ENCODE results near the gene KLHL25.

The KLHL25 gene

DNA sequence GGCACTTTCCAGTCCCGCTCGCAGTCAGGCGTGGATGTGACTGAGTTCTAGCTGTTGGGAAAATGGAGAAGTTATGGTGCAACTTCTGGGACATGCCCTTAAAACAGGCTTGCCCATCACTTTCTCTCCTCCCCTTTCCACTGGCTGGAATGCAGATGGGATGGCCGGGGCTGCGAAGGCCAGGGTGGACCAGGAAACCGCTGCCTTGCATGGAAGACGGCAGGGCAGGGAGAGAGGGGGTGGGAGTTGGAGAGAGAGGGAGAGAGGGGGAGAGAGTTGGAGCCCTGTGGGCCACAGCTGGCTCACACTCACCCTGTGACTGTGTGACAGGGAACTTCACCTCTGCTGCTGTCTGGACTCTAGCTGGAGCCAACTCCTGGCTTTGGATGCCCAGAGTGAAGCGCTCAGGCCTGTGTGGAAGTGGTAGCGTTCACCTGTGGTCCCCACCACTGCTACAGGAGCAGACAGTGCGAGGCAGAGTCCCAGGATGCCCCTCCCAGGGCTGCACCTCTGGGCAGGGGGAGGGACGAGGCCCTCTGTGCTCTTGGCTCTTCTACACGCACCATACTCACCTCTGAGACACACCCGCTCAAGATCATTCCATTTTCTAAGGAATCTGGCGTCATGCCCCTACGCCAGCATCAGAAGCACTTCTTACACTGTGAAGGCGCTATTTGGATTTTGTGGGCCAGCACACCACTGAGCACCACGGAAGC, 36.6 kb downstream of the KLHL25 start:
- no peak for DNase-seq

DNA sequence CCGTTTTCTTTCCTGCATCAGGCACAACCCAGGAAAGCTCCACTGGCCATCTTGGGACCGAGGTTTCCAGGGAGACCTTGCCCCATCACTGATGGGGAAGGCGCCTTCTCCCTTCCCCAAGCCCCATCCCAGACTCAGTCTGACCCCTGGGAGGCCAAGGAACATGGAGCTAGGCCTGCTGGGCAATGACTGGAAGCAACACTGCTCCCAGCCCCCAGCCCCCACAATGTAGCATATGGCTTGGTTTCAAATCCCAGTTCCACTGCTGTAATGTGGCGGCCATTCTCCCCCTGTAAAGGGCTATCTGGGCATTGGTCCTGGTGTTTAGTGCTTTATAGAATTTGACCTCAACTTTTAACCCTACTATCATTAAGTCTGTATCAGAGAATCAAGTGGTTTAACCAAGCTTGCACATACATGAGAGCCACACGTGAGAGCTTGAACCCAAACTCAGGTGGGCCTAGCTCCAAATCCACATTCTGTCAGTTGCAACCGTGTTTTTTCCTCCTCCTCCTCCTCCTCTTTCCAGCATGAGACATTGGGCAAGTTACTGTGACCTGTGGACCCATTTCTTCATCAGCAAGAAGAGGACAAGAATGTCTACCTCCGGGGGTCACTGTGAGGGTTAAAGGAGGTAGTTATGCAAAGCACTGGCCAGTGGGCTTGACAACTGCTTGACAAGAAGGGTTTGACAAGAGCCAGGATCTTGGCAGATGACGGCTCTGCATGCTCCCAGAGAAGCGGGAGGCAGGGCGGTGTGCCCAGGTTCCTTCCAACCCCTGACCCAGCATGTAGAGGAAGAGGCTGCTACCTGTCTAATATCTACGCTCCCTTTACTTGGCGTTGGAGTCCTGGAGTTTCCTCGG, 37.4 kb downstream of the KLHL25 start:
- DNase-seq, result no peak

DNA sequence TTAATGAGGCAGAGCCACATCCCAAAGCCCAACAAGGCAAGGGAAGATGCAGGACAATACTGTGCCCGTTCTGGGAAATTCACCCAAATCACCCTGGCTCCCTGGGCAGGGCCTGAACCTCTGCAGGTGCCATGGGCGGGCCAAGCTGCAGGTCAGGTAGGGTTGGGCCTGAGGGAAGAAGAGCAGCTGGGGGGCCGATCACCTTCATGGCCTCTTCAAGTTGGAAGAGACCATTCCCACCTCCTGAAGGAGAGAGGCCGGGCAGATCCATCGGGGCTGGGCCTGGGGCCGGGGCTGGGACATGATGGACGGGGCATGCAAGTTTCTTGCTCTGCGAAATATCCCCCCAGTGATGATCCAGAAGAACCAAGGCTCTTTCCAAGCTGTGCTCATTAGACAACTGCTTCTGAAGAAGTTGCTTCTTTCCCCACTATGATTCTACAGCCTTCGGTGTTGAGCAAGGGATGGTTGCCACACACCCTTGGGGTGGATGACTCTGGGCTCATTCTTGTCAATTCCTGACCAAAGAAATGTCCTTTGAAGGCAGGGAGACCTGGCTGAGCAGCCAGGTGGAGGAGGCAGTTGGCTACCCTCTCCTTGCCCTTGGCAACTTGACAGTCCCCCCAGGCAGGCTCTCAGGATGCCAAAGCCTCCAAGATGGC, 38.2 kb downstream of the KLHL25 start:
- DNase-seq, result no peak

DNA sequence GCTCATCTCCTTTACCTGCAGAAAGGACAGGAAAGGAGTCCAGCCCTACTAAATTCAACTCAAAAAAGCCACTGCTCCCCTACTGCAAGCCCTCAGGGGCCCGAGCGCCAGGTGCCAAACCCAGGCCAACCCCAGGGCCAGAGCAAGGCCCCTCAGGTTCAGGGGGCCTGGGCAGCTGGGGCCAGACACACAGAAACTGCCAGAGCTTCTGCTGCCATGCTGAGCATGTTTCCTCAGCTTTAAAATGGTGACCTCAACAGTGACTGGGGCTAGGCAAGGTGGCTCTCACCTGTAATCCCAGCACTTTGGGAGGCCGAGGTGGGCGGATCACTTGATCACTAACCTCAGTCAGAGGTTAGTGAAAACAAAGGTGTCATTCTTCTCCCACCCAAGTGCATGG, 38.8 kb downstream of the KLHL25 start:
- no peak for DNase-seq

DNA sequence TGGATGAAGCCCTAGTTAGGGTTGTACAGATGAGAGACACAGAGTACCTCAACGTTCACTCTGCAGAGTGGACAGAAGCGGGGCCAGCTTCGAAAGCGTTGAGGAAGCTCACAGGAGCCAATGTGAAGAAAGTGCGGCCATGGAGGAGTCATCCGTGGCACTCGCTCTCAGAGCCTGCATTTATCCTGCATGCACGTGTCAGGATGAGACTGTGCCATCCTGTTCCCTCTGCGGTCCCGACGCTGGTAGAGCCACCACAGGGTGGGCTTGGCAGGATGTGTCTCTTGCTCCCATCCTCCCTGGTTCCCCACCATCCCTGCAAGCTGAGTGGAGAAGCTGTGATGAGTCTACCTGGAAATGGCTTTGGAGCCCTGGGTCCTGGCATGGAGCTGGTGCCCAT, 39.3 kb downstream of the KLHL25 start:
- no peak for DNase-seq

DNA sequence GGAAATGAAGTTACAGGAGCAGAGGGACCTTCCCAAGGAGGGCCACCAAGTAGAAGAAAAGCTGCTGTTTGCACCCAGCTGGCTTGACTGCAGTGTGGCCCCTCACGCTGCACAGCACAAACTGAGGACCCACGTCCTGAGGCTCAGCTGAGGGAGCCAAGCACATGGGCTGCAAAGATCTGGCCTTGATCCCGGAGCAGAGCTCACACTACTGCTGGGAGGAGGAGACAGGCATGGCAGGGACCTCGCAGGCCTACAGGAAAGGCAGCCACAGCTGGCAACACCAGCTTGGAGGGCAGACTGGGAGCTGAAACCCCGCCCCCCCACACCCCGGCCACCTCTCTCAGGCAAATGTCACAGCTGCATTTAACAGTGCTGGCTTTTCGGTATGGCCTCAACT, 39.7 kb downstream of the KLHL25 start:
- DNase-seq, result no peak

DNA sequence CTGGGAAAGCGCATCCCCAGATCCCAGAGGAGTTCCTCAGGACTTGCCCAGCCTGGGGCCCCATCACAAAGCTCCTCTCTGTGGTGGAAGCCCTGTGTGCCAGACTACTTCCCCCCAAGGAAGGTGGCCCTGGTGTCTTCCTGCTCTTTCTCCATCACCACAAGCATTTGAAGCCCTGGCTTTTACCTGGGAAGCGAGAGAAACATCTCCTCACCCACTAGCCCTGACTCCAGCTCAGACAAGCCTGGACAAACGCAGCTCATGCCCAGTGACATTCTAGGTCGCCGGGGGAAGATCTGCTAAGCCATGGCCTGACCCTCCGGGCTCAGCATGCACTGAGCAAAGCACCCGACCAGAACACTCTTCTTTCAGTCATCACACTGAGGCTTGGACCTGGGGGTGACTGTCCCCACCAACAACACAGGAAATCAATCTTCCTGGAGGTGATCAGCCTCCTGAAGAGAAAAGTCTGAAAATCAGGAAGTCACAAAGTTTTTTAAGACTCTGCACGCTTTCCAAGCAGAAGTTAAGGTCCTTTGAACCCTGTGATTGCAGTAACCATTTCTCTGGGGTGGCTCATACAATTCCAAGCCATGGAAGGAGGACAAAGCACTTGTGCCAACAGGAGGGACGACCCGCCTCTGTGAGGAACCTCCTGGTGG, 40.8 kb downstream of the KLHL25 start:
- DNase-seq, result no peak

DNA sequence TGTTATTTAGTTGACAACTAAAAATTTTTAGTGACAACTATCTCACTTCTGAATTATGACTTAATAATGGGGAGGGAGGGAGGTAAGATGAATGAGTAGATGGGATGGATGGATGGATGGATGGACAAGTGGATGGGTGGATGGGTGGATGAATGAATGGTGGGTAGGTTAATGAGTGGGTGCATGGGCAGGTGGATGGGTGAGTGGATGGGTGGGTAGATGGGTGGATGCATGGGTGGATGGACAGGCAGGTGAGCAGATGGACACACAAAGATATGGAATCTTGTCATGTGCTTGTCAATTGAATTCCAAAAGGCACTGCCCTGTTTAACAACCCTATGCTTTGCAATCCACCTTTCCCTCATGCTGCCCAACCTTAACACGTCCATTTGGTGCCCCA, 41.5 kb downstream of the KLHL25 start:
- no peak for DNase-seq

DNA sequence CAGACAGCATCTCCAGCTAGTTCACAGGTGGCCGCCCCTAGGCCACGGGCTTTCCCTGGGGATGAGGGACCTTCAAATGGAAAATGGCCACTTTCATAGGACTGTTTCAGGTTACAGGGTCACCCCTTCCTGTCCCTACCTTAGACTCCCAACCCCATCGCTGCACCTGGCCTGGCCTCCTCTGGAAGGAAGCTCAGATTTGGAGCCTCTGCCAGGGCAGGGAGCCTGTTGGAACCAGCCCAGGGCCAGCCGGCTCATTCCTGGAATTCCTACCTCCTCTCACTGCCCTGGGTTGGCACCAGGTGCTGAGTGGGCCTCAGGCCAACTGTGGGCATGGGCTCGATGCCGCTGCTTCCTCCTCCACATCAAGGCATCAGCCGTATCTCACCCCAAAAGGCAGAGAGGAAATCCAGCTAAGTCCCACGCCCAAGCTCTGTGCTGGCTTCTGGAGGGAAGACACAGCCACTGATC, 42.2 kb downstream of the KLHL25 start:
- no peak for DNase-seq

DNA sequence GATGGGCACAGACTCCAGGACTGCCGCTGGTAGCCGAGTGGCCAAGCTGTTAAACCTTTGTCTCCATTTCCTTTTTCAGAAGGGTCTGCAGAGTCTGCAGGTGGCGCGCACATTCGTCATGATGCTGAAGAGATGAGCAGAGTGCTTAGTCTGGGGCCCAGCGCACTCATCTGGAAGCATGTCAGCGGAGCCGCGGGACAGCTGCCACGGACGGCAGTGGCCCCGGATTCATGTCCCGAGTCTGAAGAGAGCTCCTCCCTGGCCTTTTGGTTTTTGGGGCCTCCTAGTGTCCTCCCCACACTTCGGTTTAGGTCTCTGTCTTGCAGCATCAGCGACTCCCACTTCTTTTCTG, 42.6 kb downstream of the KLHL25 start:
- no peak for DNase-seq

DNA sequence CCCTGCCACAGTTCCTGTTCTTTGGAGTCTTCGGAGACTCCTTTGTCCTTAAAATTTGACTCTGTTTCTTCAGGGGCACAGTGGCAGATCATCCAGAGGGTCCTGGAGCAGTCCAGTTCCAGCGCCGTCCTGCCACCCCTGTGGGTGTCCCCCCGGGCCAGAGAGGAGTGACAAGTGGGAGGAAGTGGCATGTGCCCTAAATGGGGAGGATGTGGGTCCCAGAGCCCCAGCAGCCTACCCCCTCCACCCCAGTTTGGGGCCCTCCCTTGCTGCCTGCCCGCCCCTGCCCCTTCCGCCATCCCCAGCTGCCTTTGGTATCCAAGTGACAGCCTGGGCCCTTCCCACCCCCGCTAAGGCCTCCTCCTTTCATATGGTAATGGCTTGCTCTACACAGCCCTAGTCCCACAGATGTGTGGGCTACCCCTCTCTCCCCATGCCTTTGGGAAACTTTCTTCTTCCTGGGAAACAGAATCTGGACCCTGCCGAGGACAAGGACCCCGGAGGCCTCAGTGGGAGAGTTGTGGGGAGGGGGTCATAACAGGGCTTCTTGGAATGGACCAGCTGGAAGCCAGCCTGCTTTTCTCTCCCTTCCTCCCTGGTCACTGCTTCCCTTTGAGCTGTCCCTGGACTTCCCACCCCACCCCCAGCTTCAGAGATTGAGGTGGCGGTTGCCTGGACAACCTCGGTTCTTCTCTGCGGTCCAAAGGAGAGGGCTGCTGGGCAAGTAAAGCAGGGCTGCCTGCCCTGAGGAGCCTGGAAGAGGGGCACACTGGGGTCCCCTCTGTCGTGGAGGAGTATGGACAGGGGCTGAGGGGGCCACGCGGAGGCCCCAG, 43.2 kb downstream of the KLHL25 start:
- DNase-seq, result no peak

DNA sequence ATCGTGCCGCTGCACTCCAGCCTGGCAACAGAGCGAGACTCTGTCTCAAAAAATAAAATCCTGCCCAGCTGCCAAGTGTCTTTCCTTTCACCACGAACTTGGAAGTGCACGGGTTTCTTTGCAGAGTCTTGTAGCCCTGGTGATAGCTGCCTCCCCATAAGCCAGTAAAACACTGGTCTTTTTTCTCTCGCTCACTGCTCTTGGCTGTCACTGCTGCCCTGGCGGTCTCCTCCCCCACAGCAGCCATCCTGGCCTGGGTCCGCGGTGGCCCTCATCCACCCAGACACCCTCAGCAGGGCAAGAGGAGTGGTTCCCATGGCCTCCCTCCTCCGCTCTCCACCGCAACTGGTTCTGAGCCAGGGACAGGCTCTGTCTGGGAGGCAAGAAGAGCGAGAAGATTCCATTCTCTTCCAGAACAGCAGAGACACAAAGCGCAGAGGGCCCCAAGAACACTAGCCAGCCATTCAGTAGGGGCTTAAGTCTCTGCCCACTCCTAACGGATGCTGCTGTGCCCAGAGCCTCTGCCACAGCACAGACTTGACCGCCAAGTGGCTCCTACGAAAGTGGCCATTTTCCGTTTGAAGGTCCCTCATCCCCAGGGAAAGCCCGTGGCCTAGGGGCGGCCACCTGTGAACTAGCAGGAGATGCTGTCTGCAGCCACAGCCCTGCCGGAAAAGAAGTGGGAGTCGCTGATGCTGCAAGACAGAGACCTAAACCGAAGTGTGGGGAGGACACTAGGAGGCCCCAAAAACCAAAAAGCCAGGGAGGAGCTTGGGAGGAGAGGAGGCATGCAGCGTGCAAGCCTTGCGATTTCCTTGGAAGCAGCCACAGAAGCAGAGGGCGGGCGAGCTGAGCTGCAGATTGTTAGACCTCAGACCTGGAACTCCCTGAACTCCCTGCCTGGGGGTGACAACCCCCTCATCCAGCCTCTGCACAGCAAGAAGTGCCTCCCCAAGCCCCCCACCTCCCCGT, 44.1 kb downstream of the KLHL25 start:
- no peak for DNase-seq

DNA sequence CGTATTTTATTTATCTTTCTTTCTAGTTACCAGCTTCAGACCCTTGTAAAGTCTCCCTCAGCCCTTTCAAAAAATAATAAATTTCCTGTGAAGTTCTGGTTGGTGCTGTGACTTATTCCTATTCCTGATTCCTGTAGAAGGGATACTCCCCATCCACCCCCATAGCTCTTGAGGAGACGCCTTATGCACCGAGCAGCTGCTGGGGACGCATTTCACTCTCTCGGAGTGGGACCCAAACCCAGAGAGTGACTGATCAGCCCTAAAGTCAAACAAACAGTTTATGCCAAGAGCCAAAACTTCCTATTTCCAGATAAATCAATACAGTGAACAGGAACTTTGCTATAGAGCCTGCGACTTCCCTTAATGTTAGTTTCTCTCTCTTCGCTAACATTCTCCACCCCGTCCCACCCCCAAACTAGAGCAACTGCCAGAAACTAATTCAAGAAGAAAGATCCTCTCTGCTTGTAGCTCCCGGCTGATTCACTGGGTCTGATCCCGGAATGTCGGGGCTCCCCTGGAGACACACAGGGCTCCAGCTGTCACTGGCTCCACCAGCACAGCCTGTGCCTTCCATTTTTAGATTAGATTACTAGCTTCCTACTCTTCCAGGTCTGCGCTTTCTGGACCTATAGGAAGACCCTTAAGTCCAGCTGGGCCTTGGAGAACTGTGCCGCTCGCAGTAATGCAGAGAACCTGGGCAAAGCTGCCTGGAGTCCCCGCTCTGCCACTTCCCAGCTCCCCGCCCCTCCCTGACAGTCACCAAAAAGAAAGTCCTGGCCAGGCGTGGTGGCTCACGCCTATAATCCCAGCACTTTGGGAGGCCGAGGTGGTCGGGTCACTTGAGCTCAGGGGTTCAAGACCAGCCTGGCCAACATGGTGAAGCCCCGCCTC, 45.2 kb downstream of the KLHL25 start:
- no peak for DNase-seq

DNA sequence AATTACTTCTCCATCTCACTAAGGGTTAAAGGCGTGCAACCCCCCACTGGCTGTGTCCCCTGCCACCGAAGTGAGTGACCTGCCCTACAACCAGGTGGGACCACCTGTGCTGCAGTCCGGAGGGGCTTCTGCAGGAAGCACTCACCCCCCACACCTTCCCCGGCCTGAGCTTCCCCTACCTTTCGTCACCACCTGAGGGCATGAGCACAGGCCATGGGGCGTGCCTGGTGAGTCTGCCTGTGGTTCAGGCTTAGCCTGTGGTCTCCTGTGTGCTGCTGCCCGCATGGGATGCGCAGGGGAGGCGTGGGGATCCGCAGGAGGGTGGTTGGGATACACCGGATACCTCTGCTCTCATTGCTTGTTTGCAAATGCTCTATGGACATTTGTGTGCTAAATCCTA, 46.0 kb downstream of the KLHL25 start:
- no peak for DNase-seq

DNA sequence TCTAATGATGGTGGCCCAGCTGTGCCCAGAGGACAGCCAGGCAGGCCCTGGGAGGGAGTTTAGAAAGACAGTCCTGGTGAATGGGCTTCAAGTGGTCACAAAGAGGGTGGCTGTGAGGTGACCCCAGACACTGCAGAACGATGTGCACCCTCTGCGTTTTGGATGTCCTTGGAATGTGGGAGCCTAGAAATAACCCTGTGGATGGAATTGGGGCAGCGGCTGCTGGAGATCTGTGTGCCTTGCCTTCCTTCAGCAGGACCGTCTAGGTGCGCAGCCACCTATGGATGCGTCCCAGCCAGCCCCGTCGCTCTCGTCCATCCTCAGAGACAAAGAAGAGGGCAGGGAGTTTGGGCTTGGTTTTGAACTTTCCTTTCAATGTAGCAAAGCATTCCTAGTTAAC, 46.5 kb downstream of the KLHL25 start:
- no peak for DNase-seq

DNA sequence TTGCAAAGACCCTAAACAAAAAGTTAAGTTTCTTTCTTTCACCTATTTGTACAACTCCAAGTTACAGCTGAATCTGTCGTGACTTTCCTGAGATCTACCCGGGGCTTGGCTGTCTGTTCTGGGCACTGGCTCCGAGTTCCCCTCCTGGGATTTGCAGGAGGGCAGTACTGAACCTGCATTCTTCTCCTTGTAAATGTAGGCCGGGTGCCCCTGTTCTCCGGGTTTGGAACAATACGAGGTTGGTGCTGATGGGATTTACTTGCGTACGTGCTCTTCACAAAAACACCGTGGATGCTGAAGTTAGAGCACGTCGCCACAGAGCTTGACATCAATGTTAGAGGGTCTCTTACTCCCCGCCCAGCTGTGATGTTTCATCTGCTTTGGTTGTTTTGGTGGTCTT, 48.1 kb downstream of the KLHL25 start:
- no peak for DNase-seq

DNA sequence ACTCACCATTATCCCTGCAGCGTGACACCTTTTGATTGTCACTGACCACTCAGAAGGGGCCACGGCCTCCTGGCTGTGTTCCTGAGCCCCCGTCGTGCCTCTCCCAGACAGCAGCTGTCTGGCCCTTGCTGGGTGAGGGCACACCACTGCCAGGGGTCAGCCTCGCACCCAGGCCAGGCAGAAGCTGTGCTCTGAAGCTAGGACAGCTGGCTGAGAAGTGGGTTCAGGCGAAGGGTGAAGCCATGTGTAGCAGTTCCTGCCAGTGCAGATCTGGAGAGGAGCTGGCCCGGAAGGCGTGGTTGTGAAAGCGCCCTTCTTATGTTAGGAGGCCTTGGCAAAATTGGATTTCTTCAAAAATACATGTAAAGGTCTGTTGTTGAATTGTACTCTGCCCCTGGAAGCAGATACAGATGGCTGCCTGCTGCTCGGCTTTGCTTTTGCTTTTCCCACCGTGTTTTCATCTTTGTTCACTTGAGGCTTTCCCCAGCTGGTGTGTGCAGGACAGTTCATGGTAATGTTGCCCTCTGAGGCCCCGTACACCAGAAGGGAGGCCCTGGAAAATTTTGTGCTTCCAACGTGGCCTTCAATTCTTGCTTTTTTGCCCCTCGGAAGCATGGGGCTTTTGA, 49.1 kb downstream of the KLHL25 start:
- DNase-seq, result no peak

DNA sequence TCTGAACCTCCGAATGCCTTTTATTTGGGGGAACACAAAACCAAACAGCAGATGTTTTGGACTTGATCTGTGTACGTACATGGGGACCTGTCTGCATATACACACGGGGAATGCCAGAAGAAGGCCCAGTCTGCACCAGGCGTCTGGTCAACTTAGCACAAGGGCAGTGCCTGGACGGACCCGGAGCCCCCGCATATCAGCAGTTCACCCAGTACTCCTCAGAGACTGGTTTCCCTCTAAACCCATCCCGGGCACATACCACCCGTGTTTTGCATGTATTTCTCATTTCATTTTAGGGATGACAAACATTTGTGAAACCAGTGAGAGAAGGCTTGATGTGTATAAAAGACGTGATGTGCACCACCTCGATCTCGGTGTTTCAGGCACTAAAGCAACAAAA, 49.7 kb downstream of the KLHL25 start:
- DNase-seq, result no peak

DNA sequence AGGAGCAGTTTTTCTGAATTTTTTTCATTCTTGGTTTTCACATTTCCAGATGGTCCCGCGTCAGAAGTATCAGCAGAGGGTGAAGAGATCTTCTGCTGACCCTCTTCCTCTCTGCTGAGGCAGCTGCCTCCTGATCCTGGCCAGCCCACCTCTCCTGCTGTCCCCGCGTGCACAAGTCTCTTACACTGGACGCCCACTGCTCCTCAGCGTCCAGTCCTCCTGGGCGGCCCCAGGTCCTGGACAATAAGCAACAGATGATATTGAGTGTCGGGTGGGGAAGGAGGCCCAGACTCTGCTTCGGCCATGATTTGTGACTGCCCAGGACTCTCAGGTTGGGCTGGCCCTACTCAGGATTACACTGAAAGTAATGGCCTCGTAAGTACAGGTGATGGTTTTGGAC, 50.1 kb downstream of the KLHL25 start:
- DNase-seq, result no peak
